ENCODE data around the gene GKN2. TPM values are rescaled to one million over a fixed set of nuclear protein-coding genes. Genes with fewer than 3 reads are reported as not detected.

GKN2 gene
- total RNA-seq, 1 donor from 2014 or later = 77.2 TPM

- Histone ChIP-seq H3K4me1 (no peaks in the 10 kb centered on the region), H3K27ac (no peak overlapping the region), H3K9me3 (no peaks in the 10 kb centered on the region), H3K27me3 (no peaks in the 10 kb centered on the region), H3K36me3 (no peaks in the 10 kb centered on the region), H3K4me3 (no peak overlapping the region)
- no peak for DNase-seq
- no peak for ATAC-seq
- intact Hi-C loops (cut with DNase I) = loop anchor here (10.0 kb wide), 1 partner anchor 216 kb away; no protein-coding TSS in a partner anchor
- TF ChIP-seq CTCF (IDR thresholded peaks at IDR 0.05) = no peak
Measured at GRCh38 chr2:68920481-68921170, 32.1 kb downstream of the GKN2 start.

- no peak for ATAC-seq
- no peak for TF ChIP-seq CTCF (IDR thresholded peaks at IDR 0.05)
- Histone ChIP-seq H3K9me3 (no peaks in the 10 kb centered on the region), H3K36me3 (no peaks in the 10 kb centered on the region), H3K4me1 (no peaks in the 10 kb centered on the region), H3K27ac (no peak overlapping the region), H3K4me3 (no peak overlapping the region), H3K27me3 (no peaks in the 10 kb centered on the region)
- intact Hi-C loops (cut with DNase I) = no loop called here
- no peak for DNase-seq
Measured at GRCh38 chr2:68918497-68918896, 34.2 kb downstream of the GKN2 start.

GRCh38 chr2:68917034-68917718, 35.5 kb downstream of the GKN2 start:
- intact Hi-C loops (cut with DNase I) = no loop called here
- H3K9me3 ChIP-seq = no peaks in the 10 kb centered on the region
- DNase-seq (no peak), ATAC-seq (no peak)
- no peaks in the 10 kb centered on the region for H3K36me3 ChIP-seq
- no peaks in the 10 kb centered on the region for H3K4me1 ChIP-seq
- H3K27me3 ChIP-seq = no peaks in the 10 kb centered on the region
- no peak overlapping the region for H3K27ac ChIP-seq
- no peak overlapping the region for H3K4me3 ChIP-seq
- no peak for TF ChIP-seq CTCF (IDR thresholded peaks at IDR 0.05)

GRCh38 chr2:68916226-68916625, 36.5 kb downstream of the GKN2 start:
- intact Hi-C loops (cut with DNase I) = no loop called here
- Histone ChIP-seq H3K36me3 (no peaks in the 10 kb centered on the region), H3K4me3 (no peak overlapping the region), H3K9me3 (no peaks in the 10 kb centered on the region), H3K27ac (no peak overlapping the region), H3K4me1 (no peaks in the 10 kb centered on the region), H3K27me3 (no peaks in the 10 kb centered on the region)
- ATAC-seq (no peak), DNase-seq (no peak)
- TF ChIP-seq CTCF (IDR thresholded peaks at IDR 0.05) = no peak

- DNase-seq (no peak), ATAC-seq (no peak)
- no peaks in the 10 kb centered on the region for H3K4me1 ChIP-seq
- intact Hi-C loops (cut with DNase I) = no loop called here
- no peaks in the 10 kb centered on the region for H3K9me3 ChIP-seq
- no peak overlapping the region for H3K4me3 ChIP-seq
- no peak for TF ChIP-seq CTCF (IDR thresholded peaks at IDR 0.05)
- H3K27me3 ChIP-seq = no peaks in the 10 kb centered on the region
- no peaks in the 10 kb centered on the region for H3K36me3 ChIP-seq
- no peak overlapping the region for H3K27ac ChIP-seq
Measured at GRCh38 chr2:68915393-68915792, 37.3 kb downstream of the GKN2 start.
